ENCODE measurements around the gene AIPL1. TPM values are rescaled to one million over a fixed set of nuclear protein-coding genes. Genes with fewer than 3 reads are reported as not detected.

AIPL1 gene
- total RNA-seq, 4 donors from 2014 or later, result not detected

- no peak overlapping the region for H3K4me3 ChIP-seq
- no peak overlapping the region for H3K27ac ChIP-seq
- no peaks in the 10 kb centered on the region for H3K36me3 ChIP-seq
- TF ChIP-seq POLR2A (IDR thresholded peaks at IDR 0.05) (no peak), EP300 (IDR thresholded peaks at IDR 0.05) (no peak), CTCF (IDR thresholded peaks at IDR 0.05) (no peak), POLR2AphosphoS5 (IDR thresholded peaks at IDR 0.05) (no peak)
- no peaks in the 10 kb centered on the region for H3K9me3 ChIP-seq
- no peak for DNase-seq (ENCODE audit: low spot score in 2 of 2)
- 80% methylated on average over 4 of the region's 4 CpGs for WGBS
- peaks cover 9% of the 10 kb centered on the region for H3K27me3 ChIP-seq
- H3K4me1 ChIP-seq, result no peaks in the 10 kb centered on the region
Measured at GRCh38 chr17:6387442-6387841, 47.5 kb downstream of the AIPL1 start.

- peak in 1 of 2 donors; percentile 28 for DNase-seq (ENCODE audit: low spot score in 2 of 2)
- Histone ChIP-seq H3K4me3 (no peak overlapping the region), H3K9me3 (no peaks in the 10 kb centered on the region), H3K27me3 (peaks cover 3% of the 10 kb centered on the region), H3K36me3 (no peaks in the 10 kb centered on the region), H3K4me1 (no peaks in the 10 kb centered on the region), H3K27ac (no peak overlapping the region)
- TF ChIP-seq CTCF (IDR thresholded peaks at IDR 0.05) (no peak), POLR2AphosphoS5 (IDR thresholded peaks at IDR 0.05) (no peak), EP300 (IDR thresholded peaks at IDR 0.05) (no peak), POLR2A (IDR thresholded peaks at IDR 0.05) (no peak)
- WGBS, result 93% methylated on average over 9 of the region's 9 CpGs
Measured at GRCh38 chr17:6386041-6386630, 48.8 kb downstream of the AIPL1 start.

GRCh38 chr17:6384481-6384880, 50.4 kb downstream of the AIPL1 start:
- no peak overlapping the region for H3K4me3 ChIP-seq
- DNase-seq (ENCODE audit: low spot score in 2 of 2), result no peak
- no peaks in the 10 kb centered on the region for H3K9me3 ChIP-seq
- H3K4me1 ChIP-seq, result no peaks in the 10 kb centered on the region
- no peaks in the 10 kb centered on the region for H3K36me3 ChIP-seq
- H3K27ac ChIP-seq, result no peak overlapping the region
- WGBS, result 84% methylated on average over 5 of the region's 5 CpGs
- TF ChIP-seq CTCF (IDR thresholded peaks at IDR 0.05) (no peak), POLR2AphosphoS5 (IDR thresholded peaks at IDR 0.05) (no peak), EP300 (IDR thresholded peaks at IDR 0.05) (no peak), POLR2A (IDR thresholded peaks at IDR 0.05) (no peak)
- H3K27me3 ChIP-seq, result peaks cover 3% of the 10 kb centered on the region

DNA sequence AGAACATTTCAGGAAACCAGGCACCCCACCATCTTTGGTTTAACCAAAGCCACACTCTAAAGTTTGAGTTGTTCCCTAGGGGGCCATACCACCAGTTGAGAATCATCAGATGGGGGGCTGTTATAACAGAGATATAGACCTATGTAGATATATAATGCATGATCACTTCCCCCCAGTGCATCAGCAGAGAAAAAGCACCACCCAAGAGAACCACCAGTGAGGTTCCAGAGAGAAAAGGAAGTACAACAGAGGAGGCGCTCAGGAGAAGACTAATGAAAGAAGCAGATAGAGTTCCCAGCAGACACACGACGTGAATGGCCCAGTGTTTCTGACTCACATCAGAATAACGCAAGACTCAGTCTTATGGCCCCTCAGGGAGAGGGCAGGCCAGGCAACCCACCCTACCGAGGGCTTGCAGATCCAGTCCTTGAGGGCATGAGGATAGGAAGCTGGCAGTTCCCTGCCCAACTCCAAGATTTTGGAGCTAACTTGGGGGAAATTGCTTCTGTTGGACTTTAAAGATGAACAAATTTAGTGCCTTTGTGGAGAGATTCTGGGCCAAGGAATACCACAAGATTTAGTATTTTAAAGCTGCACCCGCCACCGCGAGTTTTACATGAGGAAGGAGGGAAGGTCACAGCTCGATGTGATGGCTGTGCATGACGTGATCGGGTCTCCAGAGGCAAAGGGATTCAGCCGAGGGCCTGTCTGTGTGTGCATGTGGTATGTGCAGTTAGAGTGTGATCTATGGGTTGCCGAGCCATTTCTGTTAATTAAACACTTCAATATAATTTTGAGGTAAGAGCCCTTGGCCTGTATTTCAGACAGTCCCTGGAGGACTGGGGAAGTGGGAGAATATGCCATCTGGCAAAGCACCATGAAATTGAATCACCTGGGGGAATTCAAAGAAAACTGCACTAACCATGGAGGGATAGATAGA, 53.1 kb downstream of the AIPL1 start:
- no peak overlapping the region for H3K4me3 ChIP-seq
- H3K27ac ChIP-seq, result no peak overlapping the region
- no peaks in the 10 kb centered on the region for H3K36me3 ChIP-seq
- no peak for DNase-seq (ENCODE audit: low spot score in 2 of 2)
- no peaks in the 10 kb centered on the region for H3K9me3 ChIP-seq
- H3K4me1 ChIP-seq, result no peaks in the 10 kb centered on the region
- TF ChIP-seq POLR2AphosphoS5 (IDR thresholded peaks at IDR 0.05) (no peak), CTCF (IDR thresholded peaks at IDR 0.05) (no peak), POLR2A (IDR thresholded peaks at IDR 0.05) (no peak), EP300 (IDR thresholded peaks at IDR 0.05) (no peak)
- 81% methylated on average over 13 of the region's 13 CpGs for WGBS
- H3K27me3 ChIP-seq, result peaks cover 22% of the 10 kb centered on the region

DNA sequence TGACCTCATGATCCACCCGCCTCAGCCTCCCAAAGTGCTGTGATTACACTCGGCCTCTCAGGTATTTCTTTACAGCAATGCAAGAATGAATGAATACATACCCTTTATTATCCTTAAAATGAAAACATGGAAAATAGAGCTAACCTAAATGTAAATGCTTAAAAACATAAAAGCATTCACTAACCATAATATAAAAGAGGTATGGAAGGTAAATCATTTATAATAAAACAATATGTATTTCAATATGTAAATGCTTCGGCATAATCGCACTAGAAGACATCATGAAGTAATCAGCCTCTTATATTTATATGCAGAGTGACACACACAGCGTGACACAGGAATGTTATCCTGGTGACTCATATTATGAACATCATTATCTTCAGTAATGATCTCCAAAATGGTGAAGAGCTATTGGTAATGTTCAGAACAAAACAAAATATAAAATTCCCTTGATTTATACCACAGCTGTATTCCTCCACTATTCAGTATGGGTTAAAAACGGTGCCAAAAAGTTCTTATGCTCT, 53.9 kb downstream of the AIPL1 start:
- Histone ChIP-seq H3K9me3 (no peaks in the 10 kb centered on the region), H3K4me3 (no peak overlapping the region), H3K4me1 (no peaks in the 10 kb centered on the region), H3K27me3 (peaks cover 26% of the 10 kb centered on the region), H3K36me3 (no peaks in the 10 kb centered on the region), H3K27ac (no peak overlapping the region)
- DNase-seq (ENCODE audit: low spot score in 2 of 2), result no peak
- TF ChIP-seq EP300 (IDR thresholded peaks at IDR 0.05) (no peak), CTCF (IDR thresholded peaks at IDR 0.05) (no peak), POLR2AphosphoS5 (IDR thresholded peaks at IDR 0.05) (no peak), POLR2A (IDR thresholded peaks at IDR 0.05) (no peak)
- 43% methylated on average over 6 of the region's 6 CpGs for WGBS
